ENCODE measurements around the gene SERGEF.
A peak's percentile ranks its signal among the peaks of the same experiment; 100 is the strongest.

SERGEF gene

GRCh38 chr11:17748761-17749721 lies 263.8 kb downstream of the SERGEF start:
- DNase-seq (ENCODE audit: low read depth): no peak

- no peak for DNase-seq (ENCODE audit: low read depth)
Observed at GRCh38 chr11:17748044-17748443, 264.8 kb downstream of the SERGEF start.

GRCh38 chr11:17747131-17747955 lies 265.5 kb downstream of the SERGEF start:
- DNase-seq (ENCODE audit: low read depth): no peak

GRCh38 chr11:17746096-17746495 lies 266.8 kb downstream of the SERGEF start:
- no peak for DNase-seq (ENCODE audit: low read depth)

- DNase-seq (ENCODE audit: low read depth): no peak
Observed at GRCh38 chr11:17745023-17745772, 267.6 kb downstream of the SERGEF start.

- no peak for DNase-seq (ENCODE audit: low read depth)
Observed at GRCh38 chr11:17744151-17744940, 268.5 kb downstream of the SERGEF start.

GRCh38 chr11:17743808-17744119 lies 269.1 kb downstream of the SERGEF start:
- DNase-seq (ENCODE audit: low read depth): peak; percentile 20

- DNase-seq (ENCODE audit: low read depth): no peak
Observed at GRCh38 chr11:17743026-17743807, 269.6 kb downstream of the SERGEF start.

GRCh38 chr11:17742019-17742418 lies 270.8 kb downstream of the SERGEF start:
- DNase-seq (ENCODE audit: low read depth): no peak

GRCh38 chr11:17741487-17741886 lies 271.4 kb downstream of the SERGEF start:
- no peak for DNase-seq (ENCODE audit: low read depth)

- DNase-seq (ENCODE audit: low read depth): no peak
Observed at GRCh38 chr11:17740649-17741235, 272.1 kb downstream of the SERGEF start.

GRCh38 chr11:17739945-17740338 lies 272.9 kb downstream of the SERGEF start:
- no peak for DNase-seq (ENCODE audit: low read depth)

GRCh38 chr11:17738151-17738973 lies 274.5 kb downstream of the SERGEF start:
- no peak for DNase-seq (ENCODE audit: low read depth)
